ENCODE data around the gene TYW1B.
"Not testable (repeated sequence)": the region's sequence is repeated elsewhere in the genome, so short reads cannot be mapped to it uniquely, and the experiment has no call there.

The TYW1B gene

GRCh38 chr7:72550454-72550853 lies 277.5 kb downstream of the TYW1B start:
- DNase-seq: not testable (repeated sequence)

DNA sequence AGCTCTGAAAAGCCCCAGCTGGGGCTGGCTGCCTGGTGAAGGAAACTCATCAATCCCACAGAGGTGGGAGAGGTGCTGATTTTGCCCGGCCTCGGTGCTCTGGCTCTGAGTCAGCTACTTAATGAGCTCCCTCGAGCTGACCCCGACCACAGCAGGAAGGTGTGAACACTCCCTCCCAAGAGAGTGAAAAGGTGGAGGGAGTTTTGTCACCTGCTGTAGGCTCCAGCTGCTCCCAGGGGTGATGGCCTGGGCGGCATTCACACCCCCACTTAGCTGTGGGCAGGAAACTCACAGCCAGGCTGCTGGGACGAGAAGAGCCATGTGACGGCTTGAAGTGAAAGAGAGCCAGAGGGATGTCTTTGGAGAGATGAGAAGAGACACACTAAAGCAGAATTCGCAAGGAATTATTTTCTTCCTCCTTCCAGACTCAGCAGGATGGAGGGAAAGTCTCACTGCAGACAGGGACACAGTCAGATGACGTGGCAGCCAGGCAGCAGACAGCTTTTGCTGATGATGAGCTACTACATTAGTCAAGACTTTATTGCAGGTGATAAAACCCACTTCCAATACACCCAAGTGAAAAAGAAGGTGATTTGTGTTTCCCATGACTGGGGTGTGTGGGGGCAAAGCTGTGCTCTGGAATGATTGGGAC lies 281.3 kb downstream of the TYW1B start:
- not testable (repeated sequence) for DNase-seq

DNA sequence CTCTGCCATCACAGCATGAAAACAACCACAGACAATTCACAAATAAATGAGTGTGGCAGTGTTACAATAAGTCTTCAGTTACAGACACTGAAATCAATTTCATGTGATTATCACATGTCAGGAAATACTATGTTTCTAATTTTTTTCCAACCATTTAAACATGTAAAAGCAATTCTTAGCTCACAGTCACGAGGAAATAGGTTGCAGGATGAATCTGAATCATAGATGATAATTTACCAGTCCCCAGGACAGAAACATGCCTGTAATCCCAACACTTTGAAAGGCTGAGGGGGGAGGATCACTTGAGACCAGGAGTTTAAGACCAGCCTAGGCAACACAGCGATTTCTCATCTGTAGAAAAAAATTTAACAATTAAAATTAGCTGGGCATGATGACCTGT lies 283.5 kb downstream of the TYW1B start:
- not testable (repeated sequence) for DNase-seq

DNA sequence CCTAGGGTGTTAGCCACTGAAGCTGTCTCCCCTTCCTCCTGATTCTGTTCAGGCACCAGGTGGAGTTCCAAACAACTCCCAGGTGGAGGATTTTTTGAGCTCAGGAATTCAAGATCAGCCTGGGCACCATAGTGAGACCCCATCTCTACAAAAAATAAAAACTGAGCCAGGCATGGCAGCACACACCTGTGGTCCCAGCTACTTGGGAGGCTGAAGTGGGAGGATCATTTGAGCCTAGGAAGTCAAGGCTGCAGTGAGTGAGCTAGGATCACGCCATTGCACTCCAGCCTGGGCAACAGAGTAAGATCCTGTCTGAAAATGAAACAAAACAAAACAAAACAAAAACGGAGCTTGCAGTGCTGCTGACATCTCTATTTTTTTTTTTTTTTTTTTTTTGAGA lies 287.1 kb downstream of the TYW1B start:
- no peak for DNase-seq

GRCh38 chr7:72540106-72540611 lies 287.8 kb downstream of the TYW1B start:
- DNase-seq: no peak

- DNase-seq: no peak
These were observed 288.3 kb downstream of the TYW1B start for GRCh38 chr7:72539702-72540101.

DNA sequence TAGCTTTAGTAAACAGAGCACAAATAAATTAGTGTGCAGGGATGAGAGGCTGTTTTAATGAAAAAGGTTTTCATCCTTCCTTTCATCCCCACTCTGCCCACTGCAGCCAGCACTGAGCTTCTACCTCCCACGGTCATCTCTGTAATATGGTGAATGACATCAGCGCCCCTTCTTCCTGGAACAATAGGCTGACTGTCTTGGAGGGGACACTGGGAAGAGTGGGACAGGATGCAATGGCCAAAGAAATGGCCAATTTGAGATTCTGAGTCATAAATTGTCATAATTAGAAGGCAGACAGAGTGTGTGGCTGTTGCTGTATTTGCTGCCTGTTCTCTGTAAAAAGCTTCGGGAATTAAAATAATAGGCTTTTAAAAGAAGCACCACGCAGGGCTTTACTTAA lies 289.1 kb downstream of the TYW1B start:
- no peak for DNase-seq

DNA sequence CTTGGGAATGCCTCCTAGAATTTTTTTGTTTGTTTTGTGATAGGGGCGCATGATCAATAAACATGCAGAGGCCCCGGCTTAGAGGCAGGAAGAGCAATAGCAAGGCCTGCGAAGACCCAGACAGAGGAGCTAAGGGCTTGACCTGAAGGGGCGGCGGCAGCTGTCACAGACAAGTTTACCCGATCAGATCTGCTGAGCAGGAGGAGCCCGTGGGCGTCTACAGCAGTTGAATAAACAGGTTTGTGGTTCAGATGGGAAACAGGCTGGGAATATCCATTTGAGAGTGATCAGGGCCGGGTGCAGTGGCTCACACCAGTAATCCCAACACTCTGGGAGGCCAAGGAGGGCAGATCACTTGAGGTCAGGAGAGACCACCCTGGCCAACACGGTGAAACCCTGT lies 289.9 kb downstream of the TYW1B start:
- DNase-seq: no peak

GRCh38 chr7:72536038-72536437 lies 292.0 kb downstream of the TYW1B start:
- not testable (repeated sequence) for DNase-seq

DNA sequence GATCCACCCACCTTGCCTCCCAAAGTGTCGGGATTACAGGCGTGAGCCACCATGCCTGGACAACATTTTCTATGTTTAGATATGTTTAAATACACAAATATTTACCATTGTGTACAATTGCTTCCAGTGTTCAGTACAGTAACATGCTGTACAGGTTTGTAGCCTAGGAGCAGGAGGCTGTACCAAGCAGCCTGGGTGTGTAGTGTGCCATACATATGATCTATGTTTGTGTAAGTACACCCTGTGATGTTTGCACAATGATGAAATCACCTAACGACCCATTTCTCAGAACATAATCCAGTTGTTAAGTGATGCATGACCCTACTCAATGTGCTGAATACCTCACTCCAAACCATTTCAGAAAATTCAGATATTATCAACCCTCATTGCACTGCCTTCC lies 297.0 kb downstream of the TYW1B start:
- DNase-seq: not testable (repeated sequence)
